HCT116 (cell line): ENCODE measurements around the gene PCBP3. TPM values are rescaled to one million over a fixed set of nuclear protein-coding genes. Genes with fewer than 3 reads are reported as not detected.

ENCODE experiments used
- ATAC-seq: fragments of 200-7000 bp; cut with Tn5 transposase; 2 replicates; pipeline ENCODE4 v1.9.1; 2020; ENCODE audit warnings: mild to moderate bottlenecking, moderate library complexity
- BruUV-seq: library from RNA; stranded (reverse); fragments of 400-500 nt; replicated peaks from 2 replicates; lab custom pipeline; 2021; lab: Mats Ljungman, UMichigan
- CTCF ChIA-PET: fragments of 300-600 bp; sonication (Branson Sonifier 250); formaldehyde crosslinking; loops from one replicate; lab custom pipeline; 2021; ENCODE audit warnings: antibody characterized with exemption; lab: Charles Lee
- POLR2A ChIA-PET: fragments of 300-600, 350-600 bp; sonication (Branson Sonifier 250); formaldehyde crosslinking; loops from one replicate; lab custom pipeline; 2021; ENCODE audit warnings: antibody characterized with exemption; lab: Charles Lee
- RAD21 ChIA-PET, 2 experiments: fragments of 300-600 bp; sonication (Branson Sonifier 250); formaldehyde crosslinking; loops; one replicate each; lab custom pipeline; 2023; ENCODE audit warnings: low total read pairs in 2 of 2; ENCODE audit not compliant: uncharacterized antibody in 2 of 2, unreplicated experiment in 2 of 2, low non-redundant PET in 1 of 2; lab: Charles Lee
- DNase-seq: peaks from one replicate; pipeline ENCODE4 v3.0.0-alpha.2; 2010; ENCODE audit warnings: low read depth, low spot score
- H2AFZ ChIP-seq: fragments of 200-600 bp; shearing (Covaris generic), sonication (generic); 2 replicates; pipeline ENCODE4 v1.6.1; 2017; ENCODE audit warnings: low read depth, mixed run types, mixed read lengths, antibody characterized with exemption, low read length; ENCODE audit not compliant: poor library complexity, severe bottlenecking
- H3K27ac ChIP-seq: 2 replicates; pipeline ENCODE4 v1.5.1; 2012; ENCODE audit warnings: low read depth, low read length
- H3K27me3 ChIP-seq: fragments of 200-600 bp; sonication (generic); 2 replicates; pipeline ENCODE4 v1.6.1; 2016; ENCODE audit warnings: mixed run types, low read length, mixed read lengths; ENCODE audit not compliant: insufficient read depth
- H3K36me3 ChIP-seq, 2 experiments: fragments of 200-500 bp in 1 of 2; fragments of 200-600 bp in 1 of 2; sonication (Bioruptor generic) in 1 of 2; sonication (generic) in 1 of 2; 2 replicates each; pipeline versions ENCODE4 v1.5.1 to v1.6.1; 2014 to 2016; ENCODE audit warnings: low read length in 2 of 2, inconsistent platforms in 1 of 2, mixed read lengths in 1 of 2, mixed run types in 1 of 2; ENCODE audit not compliant: insufficient read depth in 2 of 2, control insufficient read depth in 1 of 2
- H3K4me1 ChIP-seq, 2 experiments: fragments of 200-600 bp in 1 of 2; sonication (generic) in 1 of 2; 2 replicates each; pipeline versions ENCODE4 v1.5.1 to v1.6.1; 2012 to 2017; ENCODE audit warnings: low read length in 2 of 2, inconsistent platforms in 1 of 2, mild to moderate bottlenecking in 1 of 2, mixed read lengths in 1 of 2, mixed run types in 1 of 2, moderate library complexity in 1 of 2; ENCODE audit not compliant: insufficient read depth in 2 of 2, control insufficient read depth in 1 of 2
- H3K4me2 ChIP-seq: fragments of 200-600 bp; sonication (generic); 2 replicates; pipeline ENCODE4 v1.6.1; 2017; ENCODE audit warnings: mixed run types, low read length, mixed read lengths
- H3K4me3 ChIP-seq, 2 experiments: fragments of 200-600 bp in 1 of 2; sonication (generic) in 1 of 2; replicated peaks in 1 of 2; 2 replicates each; pipeline ENCODE4 v1.5.1; 2011 to 2016; ENCODE audit warnings: low read length in 2 of 2, control low read depth in 1 of 2, low read depth in 1 of 2, mild to moderate bottlenecking in 1 of 2, mixed read lengths in 1 of 2, mixed run types in 1 of 2
- H3K79me2 ChIP-seq: fragments of 200-600 bp; sonication (generic); 2 replicates; pipeline ENCODE4 v1.6.1; 2017; ENCODE audit warnings: mild to moderate bottlenecking, mixed run types, low read length, moderate library complexity, mixed read lengths; ENCODE audit not compliant: insufficient read depth
- H3K9ac ChIP-seq: fragments of 200-600 bp; sonication (generic); 2 replicates; pipeline ENCODE4 v1.6.1; 2016; ENCODE audit warnings: low read length, mixed read lengths
- H3K9me2 ChIP-seq: fragments of 200-600 bp; sonication (generic), shearing (Covaris generic); 2 replicates; pipeline ENCODE4 v1.6.1; 2017; ENCODE audit warnings: mixed run types, mild to moderate bottlenecking, moderate library complexity; ENCODE audit not compliant: insufficient read depth
- H3K9me3 ChIP-seq, 2 experiments: fragments of 200-500 bp in 1 of 2; fragments of 200-600 bp in 1 of 2; sonication (Bioruptor generic) in 1 of 2; sonication (generic) in 1 of 2; 2 replicates each; pipeline ENCODE4 v1.6.1; 2014 to 2017; ENCODE audit warnings: low read length in 2 of 2, mixed read lengths in 2 of 2, inconsistent platforms in 1 of 2, low read depth in 1 of 2, mild to moderate bottlenecking in 1 of 2, mixed run types in 1 of 2, moderate library complexity in 1 of 2; ENCODE audit not compliant: control insufficient read depth in 1 of 2, insufficient read depth in 1 of 2
- H4K20me1 ChIP-seq: fragments of 200-600 bp; sonication (generic), shearing (Covaris generic); 2 replicates; pipeline ENCODE4 v1.6.1; 2017; ENCODE audit warnings: mixed run types, mild to moderate bottlenecking, moderate library complexity; ENCODE audit not compliant: insufficient read depth
- CBX3 ChIP-seq: IDR thresholded peaks from 2 replicates; pipeline ENCODE4 v1.6.1; 2012; ENCODE audit warnings: low read depth
- CEBPB ChIP-seq: IDR thresholded peaks from 2 replicates; pipeline ENCODE4 v1.6.1; 2012; ENCODE audit warnings: low read depth
- CTCF ChIP-seq, 3 experiments: fragments of 200-600 bp in 1 of 3; sonication (generic) in 1 of 3; IDR thresholded peaks in 2 of 3; conservative IDR thresholded peaks in 1 of 3; 2 replicates each; pipeline ENCODE4 v1.5.1; 2012 to 2017; ENCODE audit warnings: low read depth in 2 of 3, low read length in 2 of 3, antibody characterized with exemption in 1 of 3, borderline replicate concordance in 1 of 3, control low read depth in 1 of 3, mild to moderate bottlenecking in 1 of 3, mixed read lengths in 1 of 3, mixed run types in 1 of 3, moderate library complexity in 1 of 3; ENCODE audit not compliant: insufficient read depth in 1 of 3
- EGR1 ChIP-seq: IDR thresholded peaks from 2 replicates; pipeline ENCODE4 v1.6.1; 2012; ENCODE audit warnings: low read depth
- ELF1 ChIP-seq: IDR thresholded peaks from 2 replicates; pipeline ENCODE4 v1.6.1; 2012; ENCODE audit warnings: low read depth, borderline replicate concordance
- FOSL1 ChIP-seq: IDR thresholded peaks from 2 replicates; pipeline ENCODE4 v1.6.1; 2012; ENCODE audit warnings: low read depth
- JUND ChIP-seq: IDR thresholded peaks from 2 replicates; pipeline ENCODE4 v1.6.1; 2012
- POLR2A ChIP-seq: IDR thresholded peaks from 2 replicates; pipeline ENCODE4 v1.7.0; 2011; ENCODE audit warnings: borderline replicate concordance; ENCODE audit not compliant: insufficient read depth, insufficient read length; ENCODE audit errors: extremely low read depth
- POLR2AphosphoS5 ChIP-seq: IDR thresholded peaks from 2 replicates; pipeline ENCODE4 v1.6.1; 2011; ENCODE audit warnings: mild to moderate bottlenecking, low read depth, low read length, moderate library complexity
- RAD21 ChIP-seq: IDR thresholded peaks from 2 replicates; pipeline ENCODE4 v1.6.1; 2012; ENCODE audit warnings: low read depth, mild to moderate bottlenecking
- SIN3A ChIP-seq: IDR thresholded peaks from 2 replicates; pipeline ENCODE4 v1.6.1; 2012; ENCODE audit warnings: low read depth
- SP1 ChIP-seq: IDR thresholded peaks from 2 replicates; pipeline ENCODE4 v1.6.1; 2012; ENCODE audit warnings: low read depth
- SRF ChIP-seq: IDR thresholded peaks from 2 replicates; pipeline ENCODE4 v1.6.1; 2012; ENCODE audit warnings: low read depth
- TCF7L2 ChIP-seq: IDR thresholded peaks from 2 replicates; pipeline ENCODE4 v1.7.0; 2011; ENCODE audit warnings: borderline replicate concordance, inconsistent platforms; ENCODE audit not compliant: insufficient read depth, insufficient read length; ENCODE audit errors: extremely low read depth
- YY1 ChIP-seq: IDR thresholded peaks from 2 replicates; pipeline ENCODE4 v1.6.1; 2011; ENCODE audit warnings: low read length, low read depth, moderate library complexity, mild to moderate bottlenecking; ENCODE audit not compliant: insufficient replicate concordance; ENCODE audit errors: extremely low read depth
- ZBTB33 ChIP-seq: IDR thresholded peaks from 2 replicates; pipeline ENCODE4 v1.6.1; 2011; ENCODE audit warnings: mild to moderate bottlenecking, low read length, moderate library complexity; ENCODE audit not compliant: insufficient replicate concordance; ENCODE audit errors: extremely low read depth
- ZFX ChIP-seq: fragments of 450-650 bp; IDR thresholded peaks from 2 replicates; pipeline ENCODE4 v1.6.1; 2017
- ZNF274 ChIP-seq: fragments of 200-500 bp; sonication (Bioruptor generic); IDR thresholded peaks from 2 replicates; pipeline ENCODE4 v1.6.1; 2014; ENCODE audit warnings: mild to moderate bottlenecking, low read depth, low read length, inconsistent platforms
- intact Hi-C: fragments of 100-400 bp; cut with micrococcal nuclease; formaldehyde crosslinking; loops from 2 replicates; pipeline ENCODE4 v1.10.0; 2022
- total RNA-seq: library from RNA; stranded (reverse); gene quantifications from one replicate; pipeline ENCODE4 v1.2.1, GENCODE V29; 2021; ENCODE audit not compliant: unreplicated experiment
- TF ChIP-seq, protein P1 (sequence below): IDR thresholded peaks from 2 replicates; pipeline ENCODE4 v1.6.1; 2012
- TF ChIP-seq, protein P2 (sequence below): IDR thresholded peaks from 2 replicates; pipeline ENCODE4 v1.6.1; 2012

PCBP3 gene
- total RNA-seq, 1 experiment from 2014 or later: 3.1 TPM

DNA sequence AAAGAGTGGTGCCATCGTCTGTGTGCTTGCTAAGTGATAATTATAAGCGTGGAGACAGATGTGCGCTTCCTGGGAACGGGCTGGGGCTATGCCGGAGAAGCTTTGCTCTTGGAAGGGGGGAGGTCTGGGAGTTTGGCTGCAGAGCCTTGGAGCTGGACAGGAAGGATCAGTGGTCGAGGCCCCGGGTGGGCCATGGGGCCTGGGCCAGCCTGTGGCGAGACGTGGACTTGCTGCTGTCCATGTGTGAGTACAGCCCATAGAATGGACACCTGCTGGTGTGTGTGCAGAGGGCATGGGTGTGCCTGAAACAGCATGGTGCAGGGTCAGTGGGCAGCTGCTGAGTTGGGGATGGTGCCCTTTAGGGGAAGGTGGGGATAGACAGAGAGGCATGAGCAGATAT, 121.3 kb downstream of the PCBP3 start:
- ChIA-PET CTCF (no interaction called here), POLR2A (no interaction called here), RAD21 (no interaction called here)
- no TSS peak for BruUV-seq
- H3K9me2 ChIP-seq: no peaks in the 10 kb centered on the region
- intact Hi-C loops: no loop called here
- no peaks in the 10 kb centered on the region for H4K20me1 ChIP-seq
- no peaks in the 10 kb centered on the region for H3K79me2 ChIP-seq
- H3K4me1 ChIP-seq: no peaks in the 10 kb centered on the region
- H2AFZ ChIP-seq: no peak overlapping the region
- H3K4me3 ChIP-seq: no peak overlapping the region
- no peak overlapping the region for H3K9ac ChIP-seq
- DNase-seq: no peak
- H3K9me3 ChIP-seq: no peaks in the 10 kb centered on the region
- H3K4me2 ChIP-seq: no peak overlapping the region
- TF ChIP-seq TCF7L2 (no peak), POLR2A (no peak), SP1 (no peak), CEBPB (no peak), JUND (no peak), RAD21 (no peak), ZFX (no peak), ZNF274 (no peak), SRF (no peak), CTCF (IDR thresholded peaks at IDR 0.05 in 2 of 3, conservative IDR thresholded peaks at IDR 0.05 in 1 of 3; ENCODE audit: borderline replicate concordance in 1 of 3, insufficient read depth in 1 of 3, low read depth in 2 of 3, low read length in 2 of 3) (no peak), CBX3 (no peak)
- no peaks in the 10 kb centered on the region for H3K27me3 ChIP-seq
- ATAC-seq: no peak
- no peaks in the 10 kb centered on the region for H3K36me3 ChIP-seq
- no peak overlapping the region for H3K27ac ChIP-seq

GRCh38 chr21:45765375-45765774, 121.8 kb downstream of the PCBP3 start:
- DNase-seq (no peak), ATAC-seq (no peak)
- Histone ChIP-seq H4K20me1 (no peaks in the 10 kb centered on the region), H3K79me2 (no peaks in the 10 kb centered on the region), H2AFZ (no peak overlapping the region), H3K4me3 (no peak overlapping the region), H3K4me1 (no peaks in the 10 kb centered on the region), H3K27ac (no peak overlapping the region), H3K9me3 (no peaks in the 10 kb centered on the region), H3K27me3 (no peaks in the 10 kb centered on the region), H3K9ac (no peak overlapping the region), H3K4me2 (no peak overlapping the region), H3K9me2 (no peaks in the 10 kb centered on the region), H3K36me3 (no peaks in the 10 kb centered on the region)
- POLR2A ChIA-PET: no interaction called here
- no TSS peak for BruUV-seq
- CTCF ChIA-PET: no interaction called here
- intact Hi-C loops: no loop called here
- RAD21 ChIA-PET: no interaction called here
- TF ChIP-seq SIN3A: no peak
- TF ChIP-seq, protein P1, sequence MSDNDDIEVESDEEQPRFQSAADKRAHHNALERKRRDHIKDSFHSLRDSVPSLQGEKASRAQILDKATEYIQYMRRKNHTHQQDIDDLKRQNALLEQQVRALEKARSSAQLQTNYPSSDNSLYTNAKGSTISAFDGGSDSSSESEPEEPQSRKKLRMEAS: no peak
- TF ChIP-seq ELF1: no peak
- TF ChIP-seq FOSL1: no peak
- TF ChIP-seq EGR1: no peak
- TF ChIP-seq POLR2AphosphoS5: no peak
- no peak for TF ChIP-seq CBX3
- no peak for TF ChIP-seq CEBPB
- TF ChIP-seq, protein P2, sequence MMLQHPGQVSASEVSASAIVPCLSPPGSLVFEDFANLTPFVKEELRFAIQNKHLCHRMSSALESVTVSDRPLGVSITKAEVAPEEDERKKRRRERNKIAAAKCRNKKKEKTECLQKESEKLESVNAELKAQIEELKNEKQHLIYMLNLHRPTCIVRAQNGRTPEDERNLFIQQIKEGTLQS: no peak
- TF ChIP-seq ZBTB33: no peak
- no peak for TF ChIP-seq YY1
- TF ChIP-seq POLR2A: no peak
- no peak for TF ChIP-seq RAD21
